Muscle layer of colon (tissue), 2 donors: ENCODE data around the gene LAMB3.

Experiments used
- H3K27ac ChIP-seq: one replicate; pipeline ENCODE4 v1.7.0; 2013; ENCODE audit warnings: low read depth, mild to moderate bottlenecking, low read length, moderate library complexity
- H3K27me3 ChIP-seq, 2 donors: one replicate each; pipeline ENCODE4 v1.7.0; 2013; ENCODE audit warnings: low read length in 2 of 2, mild to moderate bottlenecking in 2 of 2; ENCODE audit not compliant: insufficient read depth in 2 of 2, control insufficient read depth in 1 of 2
- H3K36me3 ChIP-seq: one replicate; pipeline ENCODE4 v1.7.0; 2013; ENCODE audit warnings: mild to moderate bottlenecking, low read length; ENCODE audit not compliant: insufficient read depth
- H3K4me1 ChIP-seq: one replicate; pipeline ENCODE4 v1.7.0; 2013; ENCODE audit warnings: mild to moderate bottlenecking, low read length; ENCODE audit not compliant: insufficient read depth
- H3K4me3 ChIP-seq, 2 donors: one replicate each; pipeline ENCODE4 v1.7.0; 2013; ENCODE audit warnings: low read length in 2 of 2, low read depth in 1 of 2, mild to moderate bottlenecking in 1 of 2, moderate library complexity in 1 of 2
- H3K9ac ChIP-seq: one replicate; pipeline ENCODE4 v1.7.0; 2013; ENCODE audit warnings: low read length
- H3K9me3 ChIP-seq: one replicate; pipeline ENCODE4 v1.7.0; 2013; ENCODE audit warnings: mild to moderate bottlenecking, low read length
- donor health status: abdominal sarcoma.
- donor health status: Adenocarcinoma of cecum.

The LAMB3 gene

GRCh38 chr1:209659909-209660308 is 7.7 kb upstream of the LAMB3 start:
- Histone ChIP-seq H3K4me3 (no peak overlapping the region), H3K9me3 (no peaks in the 10 kb centered on the region), H3K27me3 (no peaks in the 10 kb centered on the region), H3K4me1 (no peaks in the 10 kb centered on the region), H3K36me3 (no peaks in the 10 kb centered on the region), H3K27ac (no peak overlapping the region), H3K9ac (no peak overlapping the region)

- Histone ChIP-seq H3K4me1 (peaks cover 7% of the 10 kb centered on the region), H3K9ac (no peak overlapping the region), H3K27me3 (no peaks in the 10 kb centered on the region), H3K27ac (no peak overlapping the region), H3K4me3 (no peak overlapping the region), H3K36me3 (no peaks in the 10 kb centered on the region), H3K9me3 (no peaks in the 10 kb centered on the region)
Observed at GRCh38 chr1:209657918-209658317, 5.7 kb upstream of the LAMB3 start.

DNA sequence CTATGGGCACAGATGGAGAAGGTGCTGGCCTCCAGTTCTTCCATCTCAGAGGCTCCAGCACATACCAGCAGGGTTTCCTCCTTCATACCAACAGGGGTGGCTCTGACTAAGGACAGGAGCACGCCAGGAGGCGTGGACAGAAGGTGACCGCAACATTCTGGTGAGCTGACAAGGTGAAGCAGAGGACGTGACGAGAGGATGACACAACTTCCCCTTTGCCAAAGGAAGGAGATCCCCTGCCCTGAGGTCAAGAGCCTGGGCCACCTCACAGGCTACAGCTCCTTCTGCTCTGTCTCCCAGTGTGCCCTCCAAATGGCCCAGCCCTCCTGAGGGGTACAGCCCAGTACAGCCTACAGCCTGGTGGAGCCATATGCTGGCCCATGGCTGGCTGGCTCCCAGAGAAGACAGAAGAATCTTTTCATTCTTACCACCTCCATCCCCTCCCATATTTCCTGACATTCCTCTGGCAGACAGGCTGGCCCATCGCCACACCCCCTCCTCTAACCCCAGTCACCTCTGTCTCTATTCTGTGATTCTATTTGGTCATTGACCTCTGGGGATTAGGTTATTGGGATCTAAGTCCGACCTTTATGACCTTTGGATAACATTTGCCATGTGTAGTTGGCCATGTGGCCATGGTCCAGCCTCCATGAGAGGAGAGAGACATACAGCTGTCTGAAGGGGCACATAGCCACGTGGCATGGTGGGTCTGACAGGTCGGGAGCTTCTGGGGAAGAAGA is 5.1 kb upstream of the LAMB3 start:
- Histone ChIP-seq H3K4me3 (no peak overlapping the region), H3K27me3 (no peaks in the 10 kb centered on the region), H3K36me3 (no peaks in the 10 kb centered on the region), H3K27ac (no peak overlapping the region), H3K4me1 (peaks cover 11% of the 10 kb centered on the region), H3K9ac (no peak overlapping the region), H3K9me3 (no peaks in the 10 kb centered on the region)

- H3K9ac ChIP-seq: no peak overlapping the region
- peaks cover 19% of the 10 kb centered on the region for H3K4me1 ChIP-seq
- H3K4me3 ChIP-seq: no peak overlapping the region
- H3K36me3 ChIP-seq: no peaks in the 10 kb centered on the region
- no peak overlapping the region for H3K27ac ChIP-seq
- no peaks in the 10 kb centered on the region for H3K9me3 ChIP-seq
- no peaks in the 10 kb centered on the region for H3K27me3 ChIP-seq
Observed at GRCh38 chr1:209655411-209656231, 3.4 kb upstream of the LAMB3 start.

DNA sequence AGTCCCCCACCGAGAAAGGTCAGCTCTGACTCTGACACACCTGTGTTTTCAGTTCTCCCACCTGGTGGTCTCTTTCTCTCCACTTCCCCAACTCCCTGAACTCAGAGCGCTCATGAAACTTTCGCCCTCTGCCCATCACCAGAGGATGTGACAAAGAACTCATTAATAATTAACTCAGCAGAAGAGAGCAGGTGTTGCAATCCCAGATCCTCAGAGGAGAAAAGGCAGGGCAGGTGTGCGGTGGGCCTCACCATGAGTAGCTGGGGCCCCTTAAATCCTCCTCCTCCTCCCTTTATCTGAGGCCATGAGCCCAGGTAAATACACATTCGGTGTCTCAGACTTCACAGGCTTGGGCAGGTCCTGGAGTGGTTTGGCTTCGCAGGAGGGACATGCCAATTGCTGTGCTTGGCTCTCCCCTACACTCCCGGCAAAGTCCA is 1.7 kb upstream of the LAMB3 start:
- H3K4me3 ChIP-seq: no peak overlapping the region
- H3K27me3 ChIP-seq: no peaks in the 10 kb centered on the region
- no peak overlapping the region for H3K9ac ChIP-seq
- no peaks in the 10 kb centered on the region for H3K9me3 ChIP-seq
- no peak overlapping the region for H3K27ac ChIP-seq
- no peaks in the 10 kb centered on the region for H3K36me3 ChIP-seq
- peaks cover 19% of the 10 kb centered on the region for H3K4me1 ChIP-seq

- Histone ChIP-seq H3K4me3 (no peak overlapping the region), H3K4me1 (peaks cover 19% of the 10 kb centered on the region), H3K9me3 (no peaks in the 10 kb centered on the region), H3K36me3 (no peaks in the 10 kb centered on the region), H3K9ac (no peak overlapping the region), H3K27me3 (no peaks in the 10 kb centered on the region), H3K27ac (no peak overlapping the region)
Observed at GRCh38 chr1:209652873-209653401, 712 bp upstream of the LAMB3 start.

GRCh38 chr1:209651138-209651587 is 1.1 kb downstream of the LAMB3 start:
- peaks cover 26% of the 10 kb centered on the region for H3K4me1 ChIP-seq
- H3K27me3 ChIP-seq: no peaks in the 10 kb centered on the region
- no peaks in the 10 kb centered on the region for H3K36me3 ChIP-seq
- no peak overlapping the region for H3K4me3 ChIP-seq
- H3K9ac ChIP-seq: no peak overlapping the region
- H3K27ac ChIP-seq: no peak overlapping the region
- H3K9me3 ChIP-seq: no peaks in the 10 kb centered on the region

DNA sequence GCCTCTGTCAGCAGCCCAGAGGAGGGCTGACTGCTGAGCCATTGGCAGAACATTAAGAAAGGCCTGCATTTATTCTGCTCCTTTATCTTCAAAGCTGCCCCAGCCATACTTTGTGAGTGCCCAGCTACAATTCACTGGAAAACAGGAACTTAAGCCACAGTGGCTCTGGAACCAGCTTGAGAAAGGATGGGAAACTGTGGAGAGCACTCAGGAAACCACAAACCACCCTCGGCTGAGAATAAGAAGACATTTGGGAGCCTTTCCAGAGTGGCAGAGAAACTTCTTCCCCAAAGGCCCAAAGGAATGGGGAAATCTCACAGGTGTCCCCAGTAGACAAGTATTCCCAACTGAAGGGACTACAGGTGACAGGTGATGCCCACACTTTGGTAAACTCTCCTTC is 1.8 kb downstream of the LAMB3 start:
- H3K9me3 ChIP-seq: no peaks in the 10 kb centered on the region
- H3K27ac ChIP-seq: no peak overlapping the region
- no peak overlapping the region for H3K4me3 ChIP-seq
- no peaks in the 10 kb centered on the region for H3K36me3 ChIP-seq
- peaks cover 26% of the 10 kb centered on the region for H3K4me1 ChIP-seq
- no peak overlapping the region for H3K9ac ChIP-seq
- H3K27me3 ChIP-seq: no peaks in the 10 kb centered on the region

- Histone ChIP-seq H3K9me3 (no peaks in the 10 kb centered on the region), H3K4me3 (no peak overlapping the region), H3K9ac (no peak overlapping the region), H3K36me3 (no peaks in the 10 kb centered on the region), H3K4me1 (peaks cover 28% of the 10 kb centered on the region), H3K27me3 (no peaks in the 10 kb centered on the region), H3K27ac (no peak overlapping the region)
Observed at GRCh38 chr1:209648931-209649776, 3.1 kb downstream of the LAMB3 start.

- H3K4me3 ChIP-seq: no peak overlapping the region
- no peaks in the 10 kb centered on the region for H3K36me3 ChIP-seq
- no peak overlapping the region for H3K9ac ChIP-seq
- peaks cover 34% of the 10 kb centered on the region for H3K4me1 ChIP-seq
- no peak overlapping the region for H3K27ac ChIP-seq
- H3K9me3 ChIP-seq: no peaks in the 10 kb centered on the region
- H3K27me3 ChIP-seq: no peaks in the 10 kb centered on the region
Observed at GRCh38 chr1:209648346-209648745, 3.9 kb downstream of the LAMB3 start.

- Histone ChIP-seq H3K27ac (no peak overlapping the region), H3K4me1 (peaks cover 34% of the 10 kb centered on the region), H3K9me3 (no peaks in the 10 kb centered on the region), H3K27me3 (no peaks in the 10 kb centered on the region), H3K9ac (no peak overlapping the region), H3K4me3 (no peak overlapping the region), H3K36me3 (no peaks in the 10 kb centered on the region)
Observed at GRCh38 chr1:209647156-209647555, 5.1 kb downstream of the LAMB3 start.
